A549 treated with dexamethasone at 1 μM for 4 hours (cell line): ENCODE measurements around the gene TPSG1. TPM values are rescaled to one million over a fixed set of nuclear protein-coding genes. Genes with fewer than 3 reads are reported as not detected.

ENCODE experiments used
- total RNA-seq: library from RNA; stranded (reverse); fragments of 200-300 nt; extraction: Qiagen RNA extraction; gene quantifications from 5 replicates; pipeline ENCODE4 v1.2.3, GENCODE V29; 2022

The TPSG1 gene
- 0.08 to 0.09 TPM in 2 of 5 replicates, not detected in the others for total RNA-seq

DNA sequence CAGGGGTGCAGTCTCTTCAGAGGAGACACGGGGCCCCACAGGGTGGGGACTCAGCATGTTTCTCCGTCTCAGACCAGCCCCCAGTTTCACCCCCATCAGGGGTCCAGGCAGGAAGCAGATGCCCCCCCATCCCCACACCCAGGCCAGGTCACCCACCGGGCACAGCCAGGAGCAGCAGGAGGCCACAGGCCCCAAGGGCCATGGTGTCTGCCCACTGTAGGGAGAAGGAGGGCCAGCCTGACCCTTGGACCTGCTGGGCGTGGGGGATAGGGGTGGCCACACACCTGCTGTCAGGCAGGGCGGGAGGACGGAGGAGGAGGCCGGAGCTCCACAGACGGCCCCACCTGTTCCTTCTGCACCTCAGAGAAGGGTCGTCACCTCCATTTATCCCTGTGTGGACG lies at the start of gene TPSG1:
TPSG1 (minus strand) TSS at position 218 of the 401 bp plus-strand sequence; CDS start at position 202, 16 bp downstream.

GRCh38 chr16:1255276-1256122 lies 30.4 kb upstream of the TPSG1 start, which contains the start of gene TPSD1:
TPSD1 (plus strand) TSS chr16:1256069; CDS start chr16:1256281, 212 bp downstream.

DNA sequence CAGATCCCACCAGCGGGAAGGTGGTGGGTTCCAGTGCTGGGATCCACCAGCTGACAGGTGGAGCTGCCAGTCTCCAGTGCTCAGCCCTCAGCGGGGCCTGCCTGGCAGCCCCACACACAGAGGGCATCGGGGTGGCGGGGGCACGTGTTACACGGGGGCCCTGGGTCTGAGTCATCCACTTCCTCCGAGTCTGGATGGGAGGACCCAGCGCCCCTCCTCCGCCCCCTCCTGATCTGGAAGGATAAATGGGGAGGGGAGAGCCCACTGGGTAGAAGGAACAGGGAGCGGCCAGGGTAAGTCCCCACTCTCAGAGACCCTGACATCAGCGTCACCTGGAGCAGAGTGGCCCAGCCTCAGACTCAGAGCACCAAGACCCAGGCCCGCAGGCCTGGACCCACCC lies 15.4 kb upstream of the TPSG1 start, which contains the start of gene TPSAB1:
TPSAB1 (plus strand) TSS at position 270 of the 400 bp plus-strand sequence. CDS start 234 bp downstream, outside the sequence.

GRCh38 chr16:1230084-1230470 lies 5.0 kb upstream of the TPSG1 start, which contains the start of gene TPSB2:
TPSB2 (minus strand) TSS chr16:1230184; CDS start chr16:1229951, 233 bp downstream.

Other genes with a start within 250 kb of the TPSG1 start
- 2.2 to 4.2 TPM (median 3.6 TPM) in 5 replicates for gene SOX8, start 243.5 kb downstream of the TPSG1 start, total RNA-seq
- gene SSTR5, start 152.5 kb downstream of the TPSG1 start, total RNA-seq: 0.30 to 0.64 TPM (median 0.54 TPM) in 5 replicates
- gene C1QTNF8, start 129.0 kb downstream of the TPSG1 start, total RNA-seq: 0.05 TPM in 1 of 5 replicates, not detected in the others
- gene CACNA1H, start 72.2 kb downstream of the TPSG1 start, total RNA-seq: 9.5 to 19.7 TPM (median 17.4 TPM) in 5 replicates
- 0.12 TPM in 1 of 5 replicates, not detected in the others for gene TPSB2, start 4.9 kb upstream of the TPSG1 start, total RNA-seq
- gene TPSAB1, start 15.4 kb upstream of the TPSG1 start, total RNA-seq: 0.11 to 0.27 TPM (median 0.13 TPM) in 3 of 5 replicates, not detected in the others
- not detected in 5 replicates for gene TPSD1, start 30.8 kb upstream of the TPSG1 start, total RNA-seq
- gene UBE2I, start 84.4 kb upstream of the TPSG1 start, total RNA-seq: 161 to 189 TPM (median 172 TPM) in 5 replicates
- gene BAIAP3, start 108.4 kb upstream of the TPSG1 start, total RNA-seq: 0.39 to 1.1 TPM (median 0.97 TPM) in 5 replicates
- 57.0 to 92.2 TPM (median 86.4 TPM) in 5 replicates for gene TSR3, start 126.6 kb upstream of the TPSG1 start, total RNA-seq
- 22.2 to 36.5 TPM (median 32.1 TPM) in 5 replicates for gene GNPTG, start 126.7 kb upstream of the TPSG1 start, total RNA-seq
- gene UNKL, start 189.4 kb upstream of the TPSG1 start, total RNA-seq: 17.3 to 29.2 TPM (median 26.5 TPM) in 5 replicates
- 33.1 to 35.0 TPM (median 33.9 TPM) in 5 replicates for gene UQCC4, start 195.5 kb upstream of the TPSG1 start, total RNA-seq
- not detected in 5 replicates for gene PERCC1, start 205.8 kb upstream of the TPSG1 start, total RNA-seq
- gene CCDC154, start 219.3 kb upstream of the TPSG1 start, total RNA-seq: 0.07 to 0.34 TPM (median 0.11 TPM) in 5 replicates
- gene CLCN7, start 249.8 kb upstream of the TPSG1 start, total RNA-seq: 41.1 to 73.1 TPM (median 66.8 TPM) in 5 replicates